HepG2 (cell line): Measurements from ENCODE around the gene ADAMTS12. TPM values are rescaled to one million over a fixed set of nuclear protein-coding genes. Genes with fewer than 3 reads are reported as not detected.

Experiments used
- ATAC-seq: fragments of 200-7000 bp; cut with Tn5 transposase; 3 replicates; pipeline ENCODE4 v1.9.1; 2020; ENCODE audit warnings: mild to moderate bottlenecking, moderate library complexity
- BruUV-seq: library from RNA; stranded (reverse); fragments of 400-500 nt; replicated peaks from 2 replicates; lab custom pipeline; 2021; lab: Mats Ljungman, UMichigan
- CTCF ChIA-PET: fragments of 300-600 bp; formaldehyde crosslinking; extraction: SDS; loops from one replicate; lab custom pipeline; 2021; ENCODE audit warnings: low total read pairs, inconsistent platforms, low intra/inter-chr PET ratio; lab: Yijun Ruan, JAX
- POLR2A ChIA-PET: fragments of 350-600 bp; sonication (Branson Sonifier 250); formaldehyde crosslinking; loops from one replicate; lab custom pipeline; 2020; ENCODE audit warnings: antibody characterized with exemption, inconsistent platforms; lab: Yijun Ruan, JAX
- DNase-seq: peaks from one replicate; pipeline ENCODE4 v3.0.0-alpha.2; 2015; ENCODE audit warnings: low spot score
- FAIRE-seq: peaks from 3 replicates; lab custom pipeline; 2011; peaks lifted over from hg19 to GRCh38; lab: Jason Lieb, UNC
- H2AFZ ChIP-seq: one replicate; pipeline ENCODE4 v1.6.1; 2011; ENCODE audit warnings: low read length, inconsistent platforms
- H3K27ac ChIP-seq: fragments of 300-600 bp; 3 replicates; pipeline ENCODE4 v1.8.0; 2011; ENCODE audit warnings: mixed run types, mild to moderate bottlenecking, mixed read lengths, low read length, inconsistent platforms; ENCODE audit not compliant: insufficient read depth; ENCODE audit errors: extremely low read length
- H3K27me3 ChIP-seq, 2 experiments: fragments of 200-600 bp in 1 of 2; 2 replicates in 1 of 2; 3 replicates in 1 of 2; pipeline versions ENCODE4 v1.6.0 to v1.8.0; 2011; ENCODE audit warnings: low read length in 2 of 2, mild to moderate bottlenecking in 2 of 2, moderate library complexity in 2 of 2, inconsistent platforms in 1 of 2; ENCODE audit not compliant: insufficient read depth in 2 of 2, control insufficient read depth in 1 of 2
- H3K36me3 ChIP-seq, 2 experiments: fragments of 200-600 bp in 1 of 2; replicated peaks in 1 of 2; 2 replicates in 1 of 2; 3 replicates in 1 of 2; pipeline versions ENCODE4 v1.5.1 to v1.8.0; 2011; ENCODE audit warnings: low read length in 2 of 2, inconsistent platforms in 1 of 2; ENCODE audit not compliant: insufficient read depth in 2 of 2, control insufficient read depth in 1 of 2
- H3K4me1 ChIP-seq: 2 replicates; pipeline ENCODE4 v1.5.1; 2012; ENCODE audit warnings: low read length, inconsistent platforms; ENCODE audit not compliant: insufficient read depth
- H3K4me2 ChIP-seq: 2 replicates; pipeline ENCODE4 v1.6.0; 2011; ENCODE audit warnings: low read depth, low read length, inconsistent platforms
- H3K4me3 ChIP-seq, 3 experiments: fragments of 200-600 bp in 1 of 3; sonication (generic), shearing (Covaris generic) in 1 of 3; replicated peaks in 1 of 3; 2 replicates each; pipeline ENCODE4 v1.5.1; 2011 to 2016; ENCODE audit warnings: low read length in 3 of 3, inconsistent platforms in 2 of 3, low read depth in 2 of 3, mild to moderate bottlenecking in 2 of 3, control low read depth in 1 of 3, mixed read lengths in 1 of 3; ENCODE audit not compliant: insufficient read depth in 1 of 3
- H3K79me2 ChIP-seq: one replicate; pipeline ENCODE4 v1.6.1; 2011; ENCODE audit warnings: low read length, inconsistent platforms; ENCODE audit not compliant: insufficient read depth
- H3K9ac ChIP-seq: 2 replicates; pipeline ENCODE4 v1.6.0; 2011; ENCODE audit warnings: mild to moderate bottlenecking, low read depth, low read length, inconsistent platforms; ENCODE audit not compliant: insufficient read depth
- H3K9me3 ChIP-seq: 2 replicates; pipeline ENCODE4 v1.5.1; 2012; ENCODE audit warnings: mild to moderate bottlenecking, low read length
- H4K20me1 ChIP-seq: 2 replicates; pipeline ENCODE4 v1.6.0; 2011; ENCODE audit warnings: inconsistent platforms, mild to moderate bottlenecking, low read length, moderate library complexity; ENCODE audit not compliant: insufficient read depth
- SMAD3 ChIP-seq: sonication (generic); formaldehyde crosslinking; IDR thresholded peaks from 2 replicates; pipeline ENCODE4 v1.4.0; 2020; ENCODE audit warnings: missing genetic modification reagents
- ZNF510 ChIP-seq: sonication (generic); formaldehyde crosslinking; IDR thresholded peaks from 2 replicates; pipeline ENCODE4 v1.4.0; 2020; ENCODE audit warnings: low read depth, mild to moderate bottlenecking, missing genetic modification reagents
- ZNF747 ChIP-seq: sonication (generic); formaldehyde crosslinking; IDR thresholded peaks from 2 replicates; pipeline ENCODE4 v1.8.1; 2023; ENCODE audit warnings: missing genetic modification reagents, mild to moderate bottlenecking, borderline replicate concordance
- WGBS: methylation state at CpG from one replicate; pipeline ENCODE4 v1.1.6; 2017; ENCODE audit warnings: low lambda C conversion rate; 5-methylcytosine and 5-hydroxymethylcytosine counted together
- in situ Hi-C: cut with HindIII; loops from 2 replicates; pipeline ENCODE4 v1.10.0; 2017; ENCODE audit warnings: low pct_unique_long_range_greater_than_20kb; ENCODE audit not compliant: extremely low pct_ligation_motif_present
- intact Hi-C: fragments of 100-400 bp; cut with micrococcal nuclease; formaldehyde crosslinking; loops from one replicate; pipeline ENCODE4 v1.10.0; 2022; ENCODE audit not compliant: unreplicated experiment
- polyA plus RNA-seq, 8 experiments: library from polyadenylated mRNA; depleted of rRNA in 3 of 8; stranded (reverse) in 7 of 8; unstranded in 1 of 8; fragments of >200 nt; fragmentation: Illumina TruSeq in 4 of 8; extraction: Trizol in 4 of 8; gene quantifications; 2 replicates each; pipeline versions ENCODE4 v1.2.1 to v1.2.3, GENCODE V29; 2011 to 2016; ENCODE audit warnings: low read depth in 4 of 8, missing spikeins in 1 of 8, mixed read lengths in 1 of 8; ENCODE audit not compliant: insufficient read depth in 1 of 8
- total RNA-seq, 5 experiments: library from RNA; depleted of rRNA; stranded (reverse); fragments of >200 nt; fragmentation: Illumina TruSeq; extraction: Trizol; gene quantifications; 2 replicates each; pipeline ENCODE4 v1.2.3, GENCODE V29; 2016; ENCODE audit warnings: low read depth in 1 of 5
- TF ChIP-seq, protein P1 (sequence below): sonication (generic); formaldehyde crosslinking; IDR thresholded peaks from 2 replicates; pipeline ENCODE4 v1.4.0; 2020; ENCODE audit warnings: mild to moderate bottlenecking, missing genetic modification reagents

Gene ADAMTS12
- total and polyA plus RNA-seq, 2 of the 13 experiments (the other 11 are each of a cell fraction or from before 2014, with no cell fraction given) = 0.03 TPM; not detected in 1

DNA sequence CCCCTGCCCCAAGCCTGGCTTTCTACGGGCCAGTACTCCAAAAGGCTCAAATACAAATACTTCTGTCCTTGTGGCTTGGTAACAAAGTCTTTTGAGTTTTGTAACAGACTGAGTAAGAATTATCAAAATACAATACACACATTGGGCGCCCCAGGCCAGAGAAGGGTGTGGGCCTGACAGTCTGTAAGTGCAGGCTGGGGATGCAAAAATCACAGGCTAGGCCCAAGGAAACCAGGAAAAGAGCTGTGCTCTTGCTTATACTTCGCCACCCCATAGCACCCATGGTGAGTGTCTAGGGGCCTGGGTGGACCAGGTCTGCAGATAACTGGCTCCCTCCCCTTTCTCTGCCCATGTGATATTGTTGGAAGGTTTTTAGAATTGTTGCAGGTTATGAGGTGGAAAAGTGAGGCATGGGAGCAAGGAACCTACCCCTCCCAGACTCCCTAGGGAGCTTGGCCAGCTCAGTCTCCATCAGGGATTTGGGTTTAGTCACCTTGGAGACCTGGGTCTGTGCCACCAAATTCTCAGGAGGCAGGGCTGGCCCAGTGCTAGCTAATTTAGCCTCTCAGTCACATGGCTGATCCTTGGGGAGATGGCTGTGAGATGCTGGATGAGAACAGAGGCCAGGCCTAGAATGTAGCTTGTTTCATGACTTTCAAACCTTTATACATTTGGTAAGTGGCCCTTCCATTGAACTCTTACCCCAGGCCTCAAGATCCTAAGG lies 378.2 kb downstream of the ADAMTS12 start (continued):
- TF ChIP-seq, protein P1, sequence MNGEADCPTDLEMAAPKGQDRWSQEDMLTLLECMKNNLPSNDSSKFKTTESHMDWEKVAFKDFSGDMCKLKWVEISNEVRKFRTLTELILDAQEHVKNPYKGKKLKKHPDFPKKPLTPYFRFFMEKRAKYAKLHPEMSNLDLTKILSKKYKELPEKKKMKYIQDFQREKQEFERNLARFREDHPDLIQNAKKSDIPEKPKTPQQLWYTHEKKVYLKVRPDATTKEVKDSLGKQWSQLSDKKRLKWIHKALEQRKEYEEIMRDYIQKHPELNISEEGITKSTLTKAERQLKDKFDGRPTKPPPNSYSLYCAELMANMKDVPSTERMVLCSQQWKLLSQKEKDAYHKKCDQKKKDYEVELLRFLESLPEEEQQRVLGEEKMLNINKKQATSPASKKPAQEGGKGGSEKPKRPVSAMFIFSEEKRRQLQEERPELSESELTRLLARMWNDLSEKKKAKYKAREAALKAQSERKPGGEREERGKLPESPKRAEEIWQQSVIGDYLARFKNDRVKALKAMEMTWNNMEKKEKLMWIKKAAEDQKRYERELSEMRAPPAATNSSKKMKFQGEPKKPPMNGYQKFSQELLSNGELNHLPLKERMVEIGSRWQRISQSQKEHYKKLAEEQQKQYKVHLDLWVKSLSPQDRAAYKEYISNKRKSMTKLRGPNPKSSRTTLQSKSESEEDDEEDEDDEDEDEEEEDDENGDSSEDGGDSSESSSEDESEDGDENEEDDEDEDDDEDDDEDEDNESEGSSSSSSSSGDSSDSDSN (CRISPR knock-in tag) = no peak
- TF ChIP-seq ZNF747 (CRISPR knock-in tag) = no peak
- TF ChIP-seq ZNF510 (CRISPR knock-in tag) = no peak

DNA sequence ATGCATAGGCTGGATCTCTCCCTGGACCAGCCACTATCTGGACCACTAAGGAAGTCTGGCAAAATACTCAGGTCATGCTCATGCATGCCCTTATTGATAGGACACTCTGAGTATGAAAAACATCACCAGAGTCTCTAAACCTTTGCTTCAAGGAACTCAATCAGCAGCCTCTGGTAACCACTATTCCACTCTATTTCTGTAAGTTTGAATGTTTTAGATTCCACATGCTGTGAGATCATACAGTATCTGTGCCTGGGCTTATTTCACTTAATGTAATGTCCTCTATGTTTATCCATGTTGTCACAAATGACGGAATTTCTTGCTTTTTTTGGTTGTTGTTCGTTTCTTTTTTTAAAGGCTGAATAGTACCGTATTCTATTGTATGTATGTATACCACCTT lies 382.8 kb downstream of the ADAMTS12 start:
- WGBS = 32% methylated on average over 3 of the region's 3 CpGs
- no peak for DNase-seq
- Histone ChIP-seq H3K4me2 (no peak overlapping the region), H3K27me3 (no peaks in the 10 kb centered on the region), H4K20me1 (no peaks in the 10 kb centered on the region), H2AFZ (no peak overlapping the region), H3K9me3 (no peaks in the 10 kb centered on the region), H3K79me2 (no peaks in the 10 kb centered on the region), H3K36me3 (no peaks in the 10 kb centered on the region), H3K4me1 (peaks cover 10% of the 10 kb centered on the region), H3K9ac (no peak overlapping the region), H3K4me3 (no peak overlapping the region), H3K27ac (no peak overlapping the region)
- in situ Hi-C loops = no loop called here
- CTCF ChIA-PET = no interaction called here
- no peak for TF ChIP-seq SMAD3 (CRISPR knock-in tag)
- FAIRE-seq = no peak
- no peak for ATAC-seq
- no TSS peak for BruUV-seq
- intact Hi-C loops = no loop called here
- POLR2A ChIA-PET = no interaction called here
